HG03159 (cell line): ENCODE measurements around the gene SPNS2.
A peak's percentile ranks its signal among the peaks of the same experiment; 100 is the strongest.

ENCODE experiments used
- ATAC-seq: cut with Tn5 transposase; IDR thresholded peaks from one replicate; pipeline ENCODE4 v1.9.1; 2021; ENCODE audit warnings: mild to moderate bottlenecking, moderate library complexity; ENCODE audit not compliant: unreplicated experiment

Gene SPNS2

DNA sequence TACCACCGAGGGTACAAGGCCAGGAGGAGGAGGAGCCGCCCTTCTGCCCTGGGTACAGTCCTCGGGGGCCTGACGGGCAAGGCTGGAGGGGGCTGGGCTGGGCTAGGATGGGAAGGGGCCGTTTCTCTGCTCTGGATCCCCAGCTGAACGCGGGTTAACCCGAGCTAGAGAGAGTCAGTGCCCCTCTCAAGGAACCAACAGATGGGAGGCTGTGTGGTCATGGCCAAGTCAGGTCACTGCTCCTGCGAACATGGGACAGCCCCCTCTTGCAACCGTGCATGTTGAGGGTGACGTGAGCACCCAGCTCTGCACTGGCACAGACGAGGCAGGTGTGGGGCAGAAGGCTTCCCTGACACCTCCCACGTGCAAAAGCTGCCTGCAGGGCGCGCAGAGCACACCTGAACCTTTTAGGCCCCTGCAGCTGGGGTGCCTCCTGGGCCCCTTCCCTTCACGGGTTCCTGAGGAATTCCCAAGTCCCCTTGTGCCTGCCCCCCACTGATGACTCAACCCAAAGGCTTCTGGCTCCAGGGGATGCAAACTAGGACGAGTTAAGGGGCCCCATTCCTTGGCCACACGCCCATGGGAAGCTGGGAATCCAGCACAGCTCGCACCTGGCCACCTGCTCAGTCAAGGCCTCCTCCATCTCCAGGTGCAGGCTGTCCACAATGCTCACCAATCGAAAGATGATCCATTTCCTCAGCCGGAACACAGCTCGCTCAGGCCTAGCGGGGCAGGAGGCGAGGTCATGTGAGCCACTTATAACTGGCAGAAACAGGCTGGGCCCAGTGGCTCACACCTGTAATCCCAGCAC lies 50.2 kb downstream of the SPNS2 start:
- no peak for ATAC-seq

- ATAC-seq = no peak
Measured at GRCh38 chr17:4549781-4550533, 51.3 kb downstream of the SPNS2 start.

- ATAC-seq = no peak
Measured at GRCh38 chr17:4550534-4551039, 51.9 kb downstream of the SPNS2 start.

GRCh38 chr17:4551141-4551540 lies 52.5 kb downstream of the SPNS2 start:
- no peak for ATAC-seq

- no peak for ATAC-seq
Measured at GRCh38 chr17:4551796-4552525, 53.3 kb downstream of the SPNS2 start.

DNA sequence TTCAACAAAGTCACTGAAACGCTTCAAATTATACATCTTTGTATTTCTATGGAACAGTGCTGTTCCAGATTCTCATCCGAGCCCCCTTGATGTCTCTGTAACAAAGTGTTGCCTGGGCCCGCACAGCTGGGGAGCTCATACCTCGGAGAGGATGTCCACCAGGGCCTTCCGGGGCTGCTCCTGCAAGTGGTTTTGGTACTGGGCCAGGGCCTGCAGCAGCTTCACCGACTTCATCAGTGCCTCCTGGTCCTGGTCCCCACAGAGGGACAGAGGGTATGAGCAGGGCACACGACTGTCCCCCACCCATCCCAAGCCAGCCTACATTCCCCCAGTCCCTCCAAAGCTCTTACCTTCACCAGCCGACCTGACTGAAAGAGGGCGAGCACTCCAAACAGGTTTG lies 55.0 kb downstream of the SPNS2 start:
- ATAC-seq = no peak

DNA sequence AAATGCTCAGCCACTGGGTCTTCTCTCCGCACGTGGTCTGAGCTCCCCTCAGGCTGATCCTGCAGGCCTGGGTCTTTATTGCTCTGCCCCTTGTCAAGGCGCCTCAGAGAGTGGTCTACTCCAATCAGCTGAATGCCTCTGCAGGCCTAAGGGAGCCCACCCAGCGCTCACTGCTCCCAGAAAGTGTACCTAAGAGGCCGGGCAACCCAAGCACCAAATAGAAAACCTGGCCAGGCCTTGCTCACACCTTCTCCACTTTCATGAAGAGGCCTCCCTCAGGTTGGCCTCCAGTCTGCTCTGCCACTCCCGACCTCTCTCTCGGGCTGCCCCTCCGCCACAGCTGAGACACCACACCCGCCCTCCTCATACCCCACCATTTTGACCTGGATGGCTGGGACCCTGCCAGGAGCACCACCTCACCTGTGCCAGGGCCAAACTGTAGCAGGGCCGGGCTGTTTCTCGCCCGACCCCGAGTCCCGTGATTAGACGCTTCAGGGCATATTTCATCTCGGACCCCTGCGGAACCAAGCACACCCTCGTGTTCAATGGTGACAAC lies 55.8 kb downstream of the SPNS2 start:
- peak; percentile 7 for ATAC-seq

- peak; percentile 80 for ATAC-seq
Measured at GRCh38 chr17:4554997-4555799, 56.5 kb downstream of the SPNS2 start, which contains the start of gene MYBBP1A. Gene MYBBP1A (minus strand): TSS chr17:4555384. CDS start chr17:4555324, 60 bp downstream.

GRCh38 chr17:4555873-4556759 lies 57.4 kb downstream of the SPNS2 start:
- no peak for ATAC-seq

DNA sequence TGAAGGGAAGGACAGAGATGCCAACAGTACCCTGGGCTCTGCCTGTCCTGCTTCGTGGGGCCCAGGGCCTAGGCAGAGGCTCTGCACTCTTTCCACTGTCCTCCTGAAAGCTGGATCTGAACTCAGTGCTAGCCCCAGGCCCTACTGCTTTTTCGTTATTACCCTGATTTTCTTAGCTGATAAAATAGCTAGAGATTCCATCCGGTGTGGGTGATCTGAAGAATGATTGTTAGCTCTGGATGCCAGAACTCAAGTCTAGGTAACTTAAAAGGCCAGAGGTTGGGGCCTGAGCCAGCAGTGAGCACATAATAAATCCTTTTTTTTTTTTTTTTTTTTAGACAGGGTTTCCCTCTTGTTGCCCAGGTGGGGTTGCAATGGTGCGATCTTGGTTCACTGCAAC lies 58.3 kb downstream of the SPNS2 start:
- ATAC-seq = no peak

DNA sequence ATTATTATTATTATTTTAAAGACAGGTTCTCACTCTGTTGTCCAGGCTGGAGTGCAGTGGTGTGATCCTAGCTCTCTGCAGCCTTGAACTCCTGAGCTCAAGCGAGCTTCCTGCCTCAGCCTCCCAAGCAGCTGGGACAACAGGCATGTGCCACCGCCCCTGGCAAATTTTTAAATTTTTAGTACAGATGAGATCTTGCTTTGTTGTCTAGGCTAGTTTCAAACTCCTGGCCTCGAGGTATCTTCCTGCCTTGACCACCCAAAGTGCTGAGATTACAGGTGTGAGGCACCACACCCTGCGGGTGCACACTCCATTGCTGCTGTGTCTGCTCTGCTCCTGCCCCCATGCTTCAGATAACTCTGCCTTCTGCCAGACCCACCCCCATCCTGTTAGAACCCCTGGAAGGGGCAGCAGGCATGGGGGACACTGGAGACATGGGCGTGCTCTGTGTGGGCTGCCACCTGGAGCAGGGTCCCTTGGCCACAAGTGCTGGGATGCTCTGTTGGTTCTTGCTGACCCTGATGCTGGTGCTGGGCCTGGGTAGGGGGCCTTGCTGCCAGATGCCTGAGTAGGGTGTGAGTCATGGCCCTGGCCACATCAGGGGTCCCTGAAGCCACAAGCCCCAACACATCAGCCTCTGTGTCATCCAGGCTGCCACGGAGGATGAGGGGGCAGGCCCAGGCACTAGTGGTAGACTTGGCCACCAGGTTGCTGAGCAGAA lies 59.1 kb downstream of the SPNS2 start:
- no peak for ATAC-seq

DNA sequence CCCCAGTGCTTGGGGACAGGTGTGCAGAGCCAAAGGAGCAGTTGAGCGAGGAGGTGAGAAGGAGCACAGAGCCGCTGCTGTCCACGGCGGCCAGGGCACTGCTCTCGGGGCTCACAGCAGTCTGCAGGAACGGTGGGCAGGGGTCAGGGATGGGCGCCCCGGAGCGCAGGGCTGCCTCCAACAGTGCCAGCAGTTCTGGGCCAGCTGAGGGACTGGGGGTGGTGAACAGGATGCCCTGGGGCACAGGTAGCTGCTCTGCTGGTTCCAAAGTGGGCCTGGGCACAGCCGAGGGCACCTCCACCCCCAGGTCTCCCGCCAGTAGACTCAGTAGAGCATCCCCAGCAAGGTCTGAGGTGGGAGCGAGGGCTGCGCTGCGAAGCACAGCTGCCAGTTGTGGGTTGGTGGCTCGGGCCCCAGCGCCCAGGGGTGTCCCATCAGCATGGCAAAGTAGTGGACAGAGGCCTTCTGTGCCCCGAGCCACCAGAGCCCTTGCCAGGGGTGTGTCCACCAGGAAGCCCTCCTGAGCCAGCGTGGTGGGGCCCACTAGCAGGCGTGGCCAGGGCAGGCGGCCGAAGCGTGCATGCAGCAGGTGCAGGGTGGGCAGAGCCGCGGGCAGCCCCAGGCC lies 59.8 kb downstream of the SPNS2 start:
- ATAC-seq = no peak

GRCh38 chr17:4559139-4559791 lies 60.6 kb downstream of the SPNS2 start:
- ATAC-seq = no peak

DNA sequence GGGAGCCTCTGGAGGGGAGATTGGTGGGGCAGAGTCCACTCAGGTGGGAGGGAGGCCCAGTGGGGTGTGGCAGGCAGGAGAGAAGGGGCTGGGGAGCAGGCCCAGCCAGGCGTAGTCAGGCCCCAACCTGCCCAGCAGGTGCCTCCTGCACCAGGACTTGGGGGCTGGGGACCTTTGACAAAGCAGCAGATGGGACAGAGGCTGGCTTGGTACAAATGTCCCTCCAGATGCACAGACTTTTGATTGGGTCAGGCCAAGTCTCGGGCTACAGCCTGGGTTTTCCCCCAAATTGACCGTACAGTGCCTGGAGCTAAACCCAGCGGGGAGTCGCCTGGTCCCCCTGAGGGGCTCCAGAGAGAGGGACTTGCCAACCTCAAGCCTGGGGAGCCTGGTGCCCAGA lies 61.3 kb downstream of the SPNS2 start:
- ATAC-seq = no peak

- no peak for ATAC-seq
Measured at GRCh38 chr17:4560421-4560820, 61.7 kb downstream of the SPNS2 start, which contains the start of gene GGT6. Gene GGT6 (minus strand): TSS chr17:4560577. CDS start chr17:4560521, 56 bp downstream.

DNA sequence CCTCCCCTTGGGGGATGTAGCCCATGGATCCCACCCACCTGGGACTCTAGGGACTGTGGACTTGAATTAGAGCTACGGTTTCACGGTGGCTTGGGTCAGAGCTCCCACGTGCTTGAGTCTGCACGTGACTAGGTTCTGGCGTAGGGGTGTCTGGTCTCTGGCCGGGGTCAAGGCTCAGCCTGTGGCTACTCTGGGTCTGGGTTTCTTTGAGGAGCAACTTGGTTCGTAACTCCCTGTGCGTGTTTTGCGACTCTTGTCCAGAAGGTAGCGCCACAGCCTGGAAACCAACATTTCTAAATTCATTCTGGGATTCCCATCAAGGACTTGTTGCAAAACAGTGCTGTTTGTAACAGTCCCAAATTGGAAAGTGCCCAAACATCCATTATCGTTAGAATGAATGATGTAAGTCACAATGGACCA lies 62.2 kb downstream of the SPNS2 start:
- ATAC-seq = no peak
